ENCODE measurements around the gene PCSK2. TPM values are rescaled to one million over a fixed set of nuclear protein-coding genes. Genes with fewer than 3 reads are reported as not detected.

Gene PCSK2
- total and polyA plus RNA-seq, 2 of the 8 experiments (the other 6 are each of a cell fraction or from before 2014, with no cell fraction given), result 1.9 to 4.2 TPM

GRCh38 chr20:17431621-17432364, 205.0 kb downstream of the PCSK2 start:
- peak; percentile 77 for FAIRE-seq

More at GRCh38 chr20:17431621-17432364, 205.0 kb downstream of the PCSK2 start:
- no peaks in the 10 kb centered on the region for H3K79me1 ChIP-seq (ENCODE audit: low read depth, low read length)
- ChIA-PET POLR2A (ENCODE audit: partially characterized antibody) (no interaction called here), CTCF (ENCODE audit: partially characterized antibody) (interaction anchor here (0.6 to 8.1 kb wide), 54 partner anchors 8 to 1271 kb away, joined by 3 to 110 read pairs (median 4); no protein-coding TSS in a partner anchor)
- no peak overlapping the region for H3K14ac ChIP-seq (ENCODE audit: insufficient read length)
- no peak overlapping the region for H2BK120ac ChIP-seq (replicated peaks; ENCODE audit: low read depth, low read length)
- H3K27ac ChIP-seq (ENCODE audit: low read depth, low read length), result no peak overlapping the region
- no peak overlapping the region for H4K5ac ChIP-seq (ENCODE audit: insufficient read length, low read depth, low read length)
- H2AK5ac ChIP-seq (ENCODE audit: low read depth, low read length), result no peak overlapping the region
- no peak overlapping the region for H3K9ac ChIP-seq (replicated peaks in 1 of 4; ENCODE audit: extremely low read depth in 1 of 4, low read depth in 3 of 4, low read length in 3 of 4)
- H3K56ac ChIP-seq (replicated peaks; ENCODE audit: insufficient read length, low read depth, low read length), result no peak overlapping the region
- H3K36me3 ChIP-seq (ENCODE audit: control insufficient read depth in 2 of 4, insufficient read depth in 4 of 4, low read length in 3 of 4), result no peaks in the 10 kb centered on the region
- no peak overlapping the region for H4K91ac ChIP-seq (replicated peaks; ENCODE audit: insufficient read length, low read length)
- no peak overlapping the region for H4K8ac ChIP-seq (ENCODE audit: extremely low read depth, insufficient read depth, low read length)
- H4K20me1 ChIP-seq (replicated peaks in 1 of 2; ENCODE audit: control insufficient read depth in 1 of 2, insufficient read depth in 2 of 2, low read length in 2 of 2), result no peaks in the 10 kb centered on the region
- H2BK12ac ChIP-seq (ENCODE audit: low read depth, low read length), result no peak overlapping the region
- no peaks in the 10 kb centered on the region for H3K23me2 ChIP-seq (ENCODE audit: low read depth, low read length)
- no peak overlapping the region for H3K23ac ChIP-seq (ENCODE audit: insufficient read length)
- 43% methylated on average over 17 of the region's 17 CpGs; no CpG with 5 or more reads in 1 of the 2 experiments for WGBS, 2 experiments (ENCODE audit: extremely low coverage in 1 of 2, insufficient coverage in 1 of 2, insufficient read length in 1 of 2, insufficient replicate concordance in 2 of 2, low coverage in 1 of 2, low lambda C conversion rate in 2 of 2, missing lambda C conversion rate in 1 of 2)
- H3K4me3 ChIP-seq (ENCODE audit: extremely low read depth in 1 of 4, insufficient read depth in 2 of 4, low read depth in 3 of 4, low read length in 4 of 4), result no peak overlapping the region
- peaks cover 0 to 5% (median under 1%) of the 10 kb centered on the region in 4 experiments; a peak in 2 of 7 replicates for H3K4me1 ChIP-seq (replicated peaks in 1 of 4; ENCODE audit: control insufficient read depth in 3 of 4, insufficient read depth in 4 of 4, low read length in 3 of 4)
- DNase-seq (ENCODE audit: low read depth in 1 of 2, low spot score in 2 of 2), result peak; percentile 23 to 85
- TF ChIP-seq EP300 (IDR thresholded peaks at IDR 0.05; ENCODE audit: borderline replicate concordance in 1 of 2, low read depth in 2 of 2, low read length in 2 of 2), result no peak
- TF ChIP-seq CTCF (IDR thresholded peaks at IDR 0.05; ENCODE audit: control extremely low read depth in 1 of 3, insufficient read depth in 1 of 3, low read depth in 1 of 3, low read length in 3 of 3), result peak; percentile 75 to 84 (median 78)
- TF ChIP-seq RNF2 (IDR thresholded peaks at IDR 0.05; ENCODE audit: borderline replicate concordance, low read depth, low read length, missing control alignments, poor library complexity, severe bottlenecking), result no peak
- TF ChIP-seq RAD21 (IDR thresholded peaks at IDR 0.05 in 1 of 2, conservative IDR thresholded peaks at IDR 0.05 in 1 of 2; ENCODE audit: low read depth in 2 of 2, low read length in 2 of 2), result peak; percentile 88 to 92
- no peaks in the 10 kb centered on the region for H3K9me3 ChIP-seq (ENCODE audit: insufficient read depth in 2 of 2, low read depth in 1 of 2, low read length in 1 of 2)
- no peak overlapping the region for H2BK15ac ChIP-seq (ENCODE audit: low read length)
- no peak overlapping the region for H2BK5ac ChIP-seq (ENCODE audit: low read depth, low read length)
- H3K4me2 ChIP-seq (ENCODE audit: insufficient read depth in 1 of 2, low read depth in 2 of 2, low read length in 2 of 2), result no peak overlapping the region
- H3K79me2 ChIP-seq (ENCODE audit: control insufficient read depth in 1 of 2, insufficient read depth in 2 of 2, low read length in 2 of 2), result no peaks in the 10 kb centered on the region
- H2BK20ac ChIP-seq (ENCODE audit: low read length), result no peak overlapping the region
- H3K27me3 ChIP-seq (replicated peaks in 1 of 4; ENCODE audit: control insufficient read depth in 3 of 4, extremely low read depth in 1 of 4, insufficient read depth in 3 of 4, low read length in 3 of 4), result no peaks in the 10 kb centered on the region; a peak in 1 of 7 replicates
- H3K18ac ChIP-seq (ENCODE audit: extremely low read depth, low read length), result no peak overlapping the region; the same call in 1 of the 2 replicates
- no peak overlapping the region for H2AFZ ChIP-seq (ENCODE audit: low read length)
- H3K4ac ChIP-seq (replicated peaks; ENCODE audit: insufficient read length, low read depth, low read length), result no peak overlapping the region

All from H1 (cell line).